ENCODE data around the gene TRIM62. TPM values are rescaled to one million over a fixed set of nuclear protein-coding genes. Genes with fewer than 3 reads are reported as not detected.
A peak's percentile ranks its signal among the peaks of the same experiment; 100 is the strongest.

TRIM62 gene
- total RNA-seq, 1 experiment from 2014 or later: 9.9 TPM

- Histone ChIP-seq H4K20me1 (ENCODE audit: insufficient read depth) (no peaks in the 10 kb centered on the region), H3K79me2 (ENCODE audit: low read depth) (no peaks in the 10 kb centered on the region), H3K9me3 (ENCODE audit: insufficient read depth, low read depth) (no peaks in the 10 kb centered on the region), H3K4me1 (replicated peaks; ENCODE audit: insufficient read depth) (peaks cover 51% of the 10 kb centered on the region), H2AFZ (no peak overlapping the region), H3F3A (ENCODE audit: insufficient read depth, low read depth) (peaks cover 23% of the 10 kb centered on the region), H3K36me3 (ENCODE audit: low read depth) (no peaks in the 10 kb centered on the region), H3K27me3 (ENCODE audit: insufficient read depth, low read depth) (no peaks in the 10 kb centered on the region), H3K4me3 (no peak overlapping the region), H3K27ac (peak overlapping the region; percentile 61), H3K4me2 (peak overlapping the region; percentile 58), H3K9me2 (ENCODE audit: insufficient read depth) (no peaks in the 10 kb centered on the region)
- intact Hi-C loops (cut with micrococcal nuclease; ENCODE audit: unreplicated experiment): no loop called here
- BruUV-seq (replicated peaks): no TSS peak
- TF ChIP-seq CTCF (conservative IDR thresholded peaks at IDR 0.05): 0 out of 2 replicates have a peak, but pooled peaks have one; percentile 13
- TF ChIP-seq EZH2 (IDR thresholded peaks at IDR 0.05; ENCODE audit: low read depth): no peak
- CTCF ChIA-PET: interaction anchor here (1.0 to 1.3 kb wide), 2 partner anchors 32 to 50 kb away, joined by 3 to 4 read pairs; partner anchors contain the start of gene TRIM62
- DNase-seq: peak; percentile 81 to 95
- POLR2A ChIA-PET (ENCODE audit: unreplicated experiment): no interaction called here
Observed at GRCh38 chr1:33149453-33150190, 32.2 kb downstream of the TRIM62 start.

DNA sequence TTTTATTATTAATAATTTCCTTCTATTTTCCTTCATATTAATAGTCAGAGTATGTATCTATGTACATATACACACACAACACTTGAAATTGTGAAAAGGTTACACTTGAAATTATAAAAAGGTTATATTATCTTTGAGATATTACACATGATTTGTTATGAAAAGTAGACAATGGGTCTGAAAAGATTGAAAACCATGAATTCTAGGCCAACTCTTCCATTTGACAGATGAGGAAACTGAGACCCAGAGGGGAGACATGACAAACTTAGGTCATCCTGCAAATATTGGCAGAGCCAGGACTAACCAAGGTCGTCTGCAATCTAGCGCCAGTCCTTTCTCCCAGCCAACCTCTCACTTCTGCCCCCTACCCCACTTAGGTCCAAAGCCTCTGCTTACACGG, 33.2 kb downstream of the TRIM62 start:
- Histone ChIP-seq H3K4me2 (no peak overlapping the region), H4K20me1 (ENCODE audit: insufficient read depth) (no peaks in the 10 kb centered on the region), H3K4me1 (replicated peaks; ENCODE audit: insufficient read depth) (peaks cover 51% of the 10 kb centered on the region), H3K79me2 (ENCODE audit: low read depth) (no peaks in the 10 kb centered on the region), H3K4me3 (no peak overlapping the region), H3K9me3 (ENCODE audit: insufficient read depth, low read depth) (no peaks in the 10 kb centered on the region), H3K9me2 (ENCODE audit: insufficient read depth) (no peaks in the 10 kb centered on the region), H3K27me3 (ENCODE audit: insufficient read depth, low read depth) (no peaks in the 10 kb centered on the region), H3K36me3 (ENCODE audit: low read depth) (no peaks in the 10 kb centered on the region), H2AFZ (no peak overlapping the region), H3K27ac (no peak overlapping the region), H3F3A (ENCODE audit: insufficient read depth, low read depth) (peaks cover 23% of the 10 kb centered on the region)
- CTCF ChIA-PET: no interaction called here
- intact Hi-C loops (cut with micrococcal nuclease; ENCODE audit: unreplicated experiment): no loop called here
- DNase-seq: no peak
- POLR2A ChIA-PET (ENCODE audit: unreplicated experiment): no interaction called here
- TF ChIP-seq EZH2 (IDR thresholded peaks at IDR 0.05; ENCODE audit: low read depth): no peak
- TF ChIP-seq CTCF (conservative IDR thresholded peaks at IDR 0.05): no peak
- no TSS peak for BruUV-seq (replicated peaks)

DNA sequence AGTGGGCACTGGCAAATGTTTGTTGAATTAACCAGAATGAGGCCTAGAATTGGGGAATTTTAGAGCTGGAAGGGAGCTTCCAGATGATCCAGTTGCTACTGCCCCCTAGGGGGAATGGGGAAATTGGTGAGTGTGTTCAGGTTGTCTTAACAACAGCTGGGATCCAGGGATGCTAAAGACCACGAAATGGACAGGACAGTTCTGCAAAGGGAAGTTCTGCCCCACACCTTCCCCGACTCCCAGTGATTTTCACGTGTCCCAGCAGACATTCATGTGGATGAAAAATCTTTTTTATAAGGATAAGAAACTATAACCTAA, 33.9 kb downstream of the TRIM62 start:
- no peak overlapping the region for H3K4me3 ChIP-seq
- POLR2A ChIA-PET (ENCODE audit: unreplicated experiment): no interaction called here
- DNase-seq: no peak

More for the DNA sequence above, 33.9 kb downstream of the TRIM62 start:
- no peak for TF ChIP-seq EZH2 (IDR thresholded peaks at IDR 0.05; ENCODE audit: low read depth)
- TF ChIP-seq CTCF (conservative IDR thresholded peaks at IDR 0.05): peak; percentile 40; the same call in 1 of the 2 replicates
- BruUV-seq (replicated peaks): no TSS peak
- no peak overlapping the region for H3K27ac ChIP-seq
- H4K20me1 ChIP-seq (ENCODE audit: insufficient read depth): no peaks in the 10 kb centered on the region
- no peaks in the 10 kb centered on the region for H3K9me2 ChIP-seq (ENCODE audit: insufficient read depth)
- no peaks in the 10 kb centered on the region for H3K36me3 ChIP-seq (ENCODE audit: low read depth)
- H3K4me2 ChIP-seq: no peak overlapping the region
- H3K79me2 ChIP-seq (ENCODE audit: low read depth): no peaks in the 10 kb centered on the region
- peaks cover 44% of the 10 kb centered on the region for H3K4me1 ChIP-seq (replicated peaks; ENCODE audit: insufficient read depth)
- intact Hi-C loops (cut with micrococcal nuclease; ENCODE audit: unreplicated experiment): no loop called here
- no peaks in the 10 kb centered on the region for H3K9me3 ChIP-seq (ENCODE audit: insufficient read depth, low read depth)
- peaks cover 23% of the 10 kb centered on the region for H3F3A ChIP-seq (ENCODE audit: insufficient read depth, low read depth)
- CTCF ChIA-PET: no interaction called here
- no peaks in the 10 kb centered on the region for H3K27me3 ChIP-seq (ENCODE audit: insufficient read depth, low read depth)
- H2AFZ ChIP-seq: no peak overlapping the region

Measured in PC-9 (cell line).